ENCODE measurements around the gene RPUSD3. TPM values are rescaled to one million over a fixed set of nuclear protein-coding genes. Genes with fewer than 3 reads are reported as not detected.

RPUSD3 gene
- total and polyA plus RNA-seq, 9 of the 15 experiments (the other 6 are each of a cell fraction or from before 2014, with no cell fraction given): 13.8 to 99.0 (median 59.3) TPM

DNA sequence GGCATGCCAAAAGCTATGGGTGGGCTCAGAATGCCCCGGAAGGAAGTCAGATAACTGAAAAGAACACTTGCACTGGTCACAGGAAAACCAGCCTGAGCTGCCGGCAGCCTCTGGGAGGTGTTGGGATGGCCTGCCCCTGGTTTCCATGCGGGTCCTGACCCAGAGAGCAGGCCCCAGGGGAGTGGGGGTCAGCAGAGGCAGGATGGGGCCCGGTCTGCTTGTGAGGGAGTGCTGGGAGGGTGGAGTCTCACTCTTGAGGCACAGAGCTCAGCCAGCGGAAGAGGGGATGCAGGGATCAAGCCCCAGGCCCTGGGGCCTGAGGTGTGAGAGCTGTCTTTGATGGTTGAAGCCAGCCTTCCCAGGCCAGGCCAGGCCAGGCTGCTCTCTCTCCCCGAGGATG, 2.4 kb upstream of the RPUSD3 start:
- Histone ChIP-seq H3K4me3 (no peak overlapping the region), H3K9me1 (ENCODE audit: control insufficient read depth, insufficient read depth, low read length) (no peaks in the 10 kb centered on the region), H3K9ac (ENCODE audit: insufficient read depth in 1 of 2, low read depth in 2 of 2, low read length in 2 of 2) (peak overlapping the region in 1 of 2 experiments; percentile 60; a peak in 2 of 4 replicates), H2AFZ (ENCODE audit: low read depth, low read length) (no peak overlapping the region), H3K27ac (ENCODE audit: extremely low read depth, low read depth, low read length) (no peak overlapping the region), H3K9me3 (replicated peaks; ENCODE audit: control insufficient read depth, insufficient read depth, low read depth, low read length) (no peaks in the 10 kb centered on the region), H3K4me1 (replicated peaks in 1 of 2; ENCODE audit: control insufficient read depth in 2 of 2, insufficient read depth in 2 of 2, low read length in 2 of 2) (peaks cover 7 to 22% of the 10 kb centered on the region in 2 experiments; a peak in 2 of 5 replicates), H3K79me2 (ENCODE audit: control insufficient read depth, insufficient read depth, low read length) (peaks cover 15% of the 10 kb centered on the region), H3K27me3 (ENCODE audit: control insufficient read depth in 2 of 2, insufficient read depth in 2 of 2, low read length in 2 of 2) (no peaks in the 10 kb centered on the region), H3K4me2 (ENCODE audit: insufficient read depth, low read length) (no peak overlapping the region), H4K20me1 (replicated peaks; ENCODE audit: control insufficient read depth, insufficient read depth, low read length) (no peaks in the 10 kb centered on the region), H3K36me3 (ENCODE audit: control insufficient read depth, insufficient read depth, low read length) (peaks cover 14% of the 10 kb centered on the region)
- 66% methylated on average over 6 of the region's 6 CpGs for WGBS (ENCODE audit: insufficient coverage, low coverage, missing lambda C conversion rate)
- intact Hi-C loops (cut with micrococcal nuclease): loop anchor here (10.0 kb wide), 1 partner anchor 179 kb away; the partner anchor contains the start of gene FANCD2
- POLR2A ChIA-PET: interaction anchor here (0.5 kb wide), 1 partner anchor 66 kb away, joined by 3 read pairs; no protein-coding TSS in a partner anchor
- no TSS peak for BruUV-seq (replicated peaks)
- CTCF ChIA-PET (ENCODE audit: low intra/inter-chr PET ratio): no interaction called here
- in situ Hi-C loops (cut with MboI): loop anchor here (25.0 kb wide), 1 partner anchor 891 kb away; no protein-coding TSS in a partner anchor
- FAIRE-seq: no peak
- DNase-seq (ENCODE audit: extremely low read depth in 1 of 4, low spot score in 3 of 4): no peak
- no peak for ATAC-seq
- TF ChIP-seq DACH1 (IDR thresholded peaks at IDR 0.05; ENCODE audit: partially characterized antibody) (no peak), TBL1XR1 (IDR thresholded peaks at IDR 0.05; ENCODE audit: low read length in 2 of 2) (no peak), HNRNPUL1 (IDR thresholded peaks at IDR 0.05; ENCODE audit: low read length) (no peak), SMARCB1 (IDR thresholded peaks at IDR 0.05; ENCODE audit: insufficient read length, low read depth) (no peak), MEIS2 (IDR thresholded peaks at IDR 0.05; ENCODE audit: partially characterized antibody) (no peak), RBM25 (IDR thresholded peaks at IDR 0.05; ENCODE audit: low read depth, low read length, severe bottlenecking) (no peak), SMAD4 (CRISPR knock-in tag; conservative IDR thresholded peaks at IDR 0.05) (no peak), GATA2 (CRISPR knock-in tag; IDR thresholded peaks at IDR 0.05) (no peak), PATZ1 (CRISPR knock-in tag; IDR thresholded peaks at IDR 0.05; ENCODE audit: borderline replicate concordance) (no peak), KAT8 (IDR thresholded peaks at IDR 0.05; ENCODE audit: low read depth) (no peak), ZNF740 (CRISPR knock-in tag; IDR thresholded peaks at IDR 0.05) (no peak), ZNF740 (tag; IDR thresholded peaks at IDR 0.05) (no peak), ZNF766 (CRISPR knock-in tag; conservative IDR thresholded peaks at IDR 0.05) (no peak)
- TF ChIP-seq, protein P1, sequence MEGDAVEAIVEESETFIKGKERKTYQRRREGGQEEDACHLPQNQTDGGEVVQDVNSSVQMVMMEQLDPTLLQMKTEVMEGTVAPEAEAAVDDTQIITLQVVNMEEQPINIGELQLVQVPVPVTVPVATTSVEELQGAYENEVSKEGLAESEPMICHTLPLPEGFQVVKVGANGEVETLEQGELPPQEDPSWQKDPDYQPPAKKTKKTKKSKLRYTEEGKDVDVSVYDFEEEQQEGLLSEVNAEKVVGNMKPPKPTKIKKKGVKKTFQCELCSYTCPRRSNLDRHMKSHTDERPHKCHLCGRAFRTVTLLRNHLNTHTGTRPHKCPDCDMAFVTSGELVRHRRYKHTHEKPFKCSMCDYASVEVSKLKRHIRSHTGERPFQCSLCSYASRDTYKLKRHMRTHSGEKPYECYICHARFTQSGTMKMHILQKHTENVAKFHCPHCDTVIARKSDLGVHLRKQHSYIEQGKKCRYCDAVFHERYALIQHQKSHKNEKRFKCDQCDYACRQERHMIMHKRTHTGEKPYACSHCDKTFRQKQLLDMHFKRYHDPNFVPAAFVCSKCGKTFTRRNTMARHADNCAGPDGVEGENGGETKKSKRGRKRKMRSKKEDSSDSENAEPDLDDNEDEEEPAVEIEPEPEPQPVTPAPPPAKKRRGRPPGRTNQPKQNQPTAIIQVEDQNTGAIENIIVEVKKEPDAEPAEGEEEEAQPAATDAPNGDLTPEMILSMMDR (IDR thresholded peaks at IDR 0.05 in 2 of 3, conservative IDR thresholded peaks at IDR 0.05 in 1 of 3; ENCODE audit: insufficient read depth in 2 of 3, low read depth in 1 of 3, low read length in 3 of 3): no peak
- TF ChIP-seq, protein P2, sequence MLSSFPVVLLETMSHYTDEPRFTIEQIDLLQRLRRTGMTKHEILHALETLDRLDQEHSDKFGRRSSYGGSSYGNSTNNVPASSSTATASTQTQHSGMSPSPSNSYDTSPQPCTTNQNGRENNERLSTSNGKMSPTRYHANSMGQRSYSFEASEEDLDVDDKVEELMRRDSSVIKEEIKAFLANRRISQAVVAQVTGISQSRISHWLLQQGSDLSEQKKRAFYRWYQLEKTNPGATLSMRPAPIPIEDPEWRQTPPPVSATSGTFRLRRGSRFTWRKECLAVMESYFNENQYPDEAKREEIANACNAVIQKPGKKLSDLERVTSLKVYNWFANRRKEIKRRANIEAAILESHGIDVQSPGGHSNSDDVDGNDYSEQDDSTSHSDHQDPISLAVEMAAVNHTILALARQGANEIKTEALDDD (IDR thresholded peaks at IDR 0.05): no peak
- TF ChIP-seq, protein P3, sequence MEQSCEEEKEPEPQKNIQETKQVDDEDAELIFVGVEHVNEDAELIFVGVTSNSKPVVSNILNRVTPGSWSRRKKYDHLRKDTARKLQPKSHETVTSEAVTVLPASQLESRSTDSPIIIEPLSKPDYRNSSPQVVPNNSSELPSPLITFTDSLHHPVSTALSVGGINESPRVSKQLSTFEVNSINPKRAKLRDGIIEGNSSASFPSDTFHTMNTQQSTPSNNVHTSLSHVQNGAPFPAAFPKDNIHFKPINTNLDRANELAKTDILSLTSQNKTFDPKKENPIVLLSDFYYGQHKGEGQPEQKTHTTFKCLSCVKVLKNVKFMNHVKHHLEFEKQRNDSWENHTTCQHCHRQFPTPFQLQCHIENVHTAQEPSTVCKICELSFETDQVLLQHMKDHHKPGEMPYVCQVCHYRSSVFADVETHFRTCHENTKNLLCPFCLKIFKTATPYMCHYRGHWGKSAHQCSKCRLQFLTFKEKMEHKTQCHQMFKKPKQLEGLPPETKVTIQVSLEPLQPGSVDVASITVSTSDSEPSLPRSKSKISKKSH (CRISPR knock-in tag; IDR thresholded peaks at IDR 0.05): no peak

Data from K562 (cell line).